ENCODE results near the gene STK26. TPM values are rescaled to one million over a fixed set of nuclear protein-coding genes. Genes with fewer than 3 reads are reported as not detected.
A peak's percentile ranks its signal among the peaks of the same experiment; 100 is the strongest.

Gene STK26
- total RNA-seq, 3 donors from 2014 or later (not counting 1 experiment from before 2014, with no cell fraction given): 62.5 to 81.0 (median 66.5) TPM

- no peak for ATAC-seq
- peak overlapping the region in 1 of 2 donors; percentile 76 for H3K27ac Mint-ChIP-seq
- no peaks in the 10 kb centered on the region for H3K9me3 Mint-ChIP-seq
- H3K4me3 Mint-ChIP-seq: no peak overlapping the region
- Histone ChIP-seq H3K9me3 (ENCODE audit: control insufficient read depth, insufficient read depth, low read length) (no peaks in the 10 kb centered on the region), H3K27ac (ENCODE audit: low read length) (no peak overlapping the region), H3K27me3 (ENCODE audit: control insufficient read depth, insufficient read depth, low read length) (no peaks in the 10 kb centered on the region), H3K4me1 (ENCODE audit: control insufficient read depth, insufficient read depth, low read length) (peaks cover 5% of the 10 kb centered on the region), H3K36me3 (ENCODE audit: control insufficient read depth, insufficient read depth, low read length) (no peaks in the 10 kb centered on the region), H3K4me3 (ENCODE audit: low read length) (no peak overlapping the region)
- peaks cover 0 to 35% of the 10 kb centered on the region in 2 donors for H3K27me3 Mint-ChIP-seq (ENCODE audit: low read depth in 2 of 2)
- H3K4me1 Mint-ChIP-seq: peaks cover 24 to 30% of the 10 kb centered on the region in 2 donors
- intact Hi-C loops (cut with micrococcal nuclease): no loop called here
- H3K36me3 Mint-ChIP-seq: no peaks in the 10 kb centered on the region
- DNase-seq: no peak
- TF ChIP-seq CTCF (IDR thresholded peaks at IDR 0.05): no peak
- WGBS (ENCODE audit: insufficient coverage): 75% methylated on average over 4 of the region's 4 CpGs
Measured at GRCh38 chrX:132015875-132016274, 7.2 kb upstream of the STK26 start.

GRCh38 chrX:132016628-132017430, 6.3 kb upstream of the STK26 start:
- Histone ChIP-seq H3K27me3 (ENCODE audit: control insufficient read depth, insufficient read depth, low read length) (no peaks in the 10 kb centered on the region), H3K4me3 (ENCODE audit: low read length) (no peak overlapping the region), H3K27ac (ENCODE audit: low read length) (peak overlapping the region; percentile 10), H3K4me1 (ENCODE audit: control insufficient read depth, insufficient read depth, low read length) (peaks cover 5% of the 10 kb centered on the region), H3K36me3 (ENCODE audit: control insufficient read depth, insufficient read depth, low read length) (no peaks in the 10 kb centered on the region), H3K9me3 (ENCODE audit: control insufficient read depth, insufficient read depth, low read length) (no peaks in the 10 kb centered on the region)
- no CpG with 5 or more reads among the region's 2 CpGs for WGBS (ENCODE audit: insufficient coverage)
- no peak for DNase-seq
- ATAC-seq: no peak
- Mint-ChIP-seq H3K27ac (peak overlapping the region; percentile 53 to 76), H3K4me3 (no peak overlapping the region), H3K9me3 (no peaks in the 10 kb centered on the region), H3K27me3 (ENCODE audit: low read depth in 2 of 2) (peaks cover 0 to 43% of the 10 kb centered on the region in 2 donors), H3K36me3 (no peaks in the 10 kb centered on the region), H3K4me1 (peaks cover 30 to 31% of the 10 kb centered on the region in 2 donors)
- intact Hi-C loops (cut with micrococcal nuclease): no loop called here
- TF ChIP-seq CTCF (IDR thresholded peaks at IDR 0.05): no peak

GRCh38 chrX:132017431-132018185, 5.5 kb upstream of the STK26 start:
- Mint-ChIP-seq H3K36me3 (no peaks in the 10 kb centered on the region), H3K4me3 (no peak overlapping the region), H3K27me3 (ENCODE audit: low read depth in 2 of 2) (peaks cover 0 to 35% of the 10 kb centered on the region in 2 donors), H3K4me1 (peaks cover 35% of the 10 kb centered on the region in 2 donors), H3K27ac (peak overlapping the region; percentile 53 to 76), H3K9me3 (no peaks in the 10 kb centered on the region)
- DNase-seq (peak in 1 of 2 donors; percentile 4), ATAC-seq (no peak)
- no peaks in the 10 kb centered on the region for H3K9me3 ChIP-seq (ENCODE audit: control insufficient read depth, insufficient read depth, low read length)
- WGBS (ENCODE audit: insufficient coverage): no CpG with 5 or more reads among the region's 1 CpG
- no peaks in the 10 kb centered on the region for H3K27me3 ChIP-seq (ENCODE audit: control insufficient read depth, insufficient read depth, low read length)
- intact Hi-C loops (cut with micrococcal nuclease): no loop called here
- peaks cover 9% of the 10 kb centered on the region for H3K4me1 ChIP-seq (ENCODE audit: control insufficient read depth, insufficient read depth, low read length)
- H3K27ac ChIP-seq (ENCODE audit: low read length): peak overlapping the region; percentile 10
- H3K4me3 ChIP-seq (ENCODE audit: low read length): no peak overlapping the region
- no peaks in the 10 kb centered on the region for H3K36me3 ChIP-seq (ENCODE audit: control insufficient read depth, insufficient read depth, low read length)
- no peak for TF ChIP-seq CTCF (IDR thresholded peaks at IDR 0.05)

All from natural killer cell (primary cell).